CD4-positive, alpha-beta T cell (primary cell): ENCODE measurements around the gene PCDHA2. TPM values are rescaled to one million over a fixed set of nuclear protein-coding genes. Genes with fewer than 3 reads are reported as not detected.
"Not testable (repeated sequence)": the region's sequence is repeated elsewhere in the genome, so short reads cannot be mapped to it uniquely, and the experiment has no call there.

ENCODE experiments used
- ATAC-seq: fragments of 200-7000 bp; cut with Tn5 transposase; one replicate; pipeline ENCODE4 v1.10.0; 2022; ENCODE audit warnings: mild to moderate bottlenecking; ENCODE audit not compliant: poor library complexity
- CTCF ChIA-PET: fragments of 350-600 bp; sonication (Branson Sonifier 250); formaldehyde crosslinking; loops from one replicate; lab custom pipeline; 2021; ENCODE audit warnings: antibody characterized with exemption, inconsistent platforms; lab: Charles Lee
- POLR2A ChIA-PET: fragments of 350-600 bp; sonication (Branson Sonifier 250); formaldehyde crosslinking; loops from one replicate; lab custom pipeline; 2021; ENCODE audit warnings: antibody characterized with exemption, inconsistent platforms; lab: Charles Lee
- DNase-seq, 14 experiments: peaks; one replicate each; pipeline ENCODE4 v3.0.0-alpha.2; 2013 to 2020; ENCODE audit warnings: mixed read lengths in 2 of 14
- H3K27ac ChIP-seq, 2 donors: one replicate each; pipeline versions ENCODE4 v1.5.1 to v1.7.0; 2013; ENCODE audit warnings: low read length in 2 of 2, low read depth in 1 of 2, mild to moderate bottlenecking in 1 of 2
- H3K27me3 ChIP-seq, 2 experiments: 1 replicate in 1 of 2; 2 replicates in 1 of 2; pipeline versions ENCODE4 v1.6.1 to v1.7.0; 2013; ENCODE audit warnings: low read length in 2 of 2, control low read depth in 1 of 2, mild to moderate bottlenecking in 1 of 2, moderate library complexity in 1 of 2; ENCODE audit not compliant: insufficient read depth in 2 of 2, control insufficient read depth in 1 of 2
- H3K36me3 ChIP-seq: one replicate; pipeline ENCODE4 v1.6.1; 2013; ENCODE audit warnings: low read length, control low read depth; ENCODE audit not compliant: insufficient read depth
- H3K4me1 ChIP-seq: one replicate; pipeline ENCODE4 v1.6.1; 2013; ENCODE audit warnings: low read length, control low read depth; ENCODE audit not compliant: insufficient read depth
- H3K4me3 ChIP-seq: one replicate; pipeline ENCODE4 v1.5.1; 2013; ENCODE audit warnings: mild to moderate bottlenecking, low read length, moderate library complexity
- H3K9me3 ChIP-seq, 2 experiments: 1 replicate in 1 of 2; 2 replicates in 1 of 2; pipeline versions ENCODE4 v1.6.1 to v1.7.0; 2013; ENCODE audit warnings: low read length in 2 of 2, mild to moderate bottlenecking in 2 of 2, control low read depth in 1 of 2, moderate library complexity in 1 of 2; ENCODE audit not compliant: control insufficient read depth in 1 of 2, insufficient read depth in 1 of 2
- H3K27ac Mint-ChIP-seq: one replicate; pipeline ENCODE4 v1.8.0; 2020; ENCODE audit warnings: mixed read lengths
- H3K27me3 Mint-ChIP-seq: one replicate; pipeline ENCODE4 v1.8.0; 2021; ENCODE audit warnings: mixed read lengths
- H3K36me3 Mint-ChIP-seq: one replicate; pipeline ENCODE4 v1.8.0; 2021; ENCODE audit warnings: low read depth, mixed read lengths
- H3K4me1 Mint-ChIP-seq: one replicate; pipeline ENCODE4 v1.8.0; 2021; ENCODE audit warnings: low read depth, mixed read lengths
- H3K4me3 Mint-ChIP-seq: one replicate; pipeline ENCODE4 v1.8.0; 2020; ENCODE audit warnings: mild to moderate bottlenecking, mixed read lengths
- H3K9me3 Mint-ChIP-seq: one replicate; pipeline ENCODE4 v1.8.0; 2020; ENCODE audit warnings: mixed read lengths
- CTCF ChIP-seq: fragments of 200-600 bp; IDR thresholded peaks from one replicate; pipeline ENCODE4 v1.8.0; 2022; ENCODE audit warnings: antibody characterized with exemption, mild to moderate bottlenecking
- intact Hi-C, 2 experiments: fragments of 100-400 bp; cut with DNase I in 1 of 2; cut with micrococcal nuclease in 1 of 2; formaldehyde crosslinking; loops; one replicate each; pipeline versions ENCODE4 v1.15.1 to v1.9.0; 2023 to 2025; cut with DNase I, micrococcal nuclease
- total RNA-seq, 174 experiments: library from RNA in 2 of 174; stranded (reverse) in 2 of 174; gene quantifications; one replicate each; pipeline ENCODE4 v1.2.3 and lab custom pipeline; 2021 to 2026

PCDHA2 gene
- total RNA-seq, 2 experiments from 2014 or later = not detected

GRCh38 chr5:140791089-140791488 is 3.6 kb upstream of the PCDHA2 start:
- H3K27me3 Mint-ChIP-seq = peaks cover 78% of the 10 kb centered on the region
- TF ChIP-seq CTCF = no peak
- intact Hi-C loops = no loop called here

GRCh38 chr5:140795259-140795641 is 598 bp downstream of the PCDHA2 start:
- TF ChIP-seq CTCF = no peak
- intact Hi-C loops = no loop called here
- Histone ChIP-seq H3K27me3 (peaks cover 15 to 16% of the 10 kb centered on the region in 2 experiments), H3K36me3 (no peaks in the 10 kb centered on the region), H3K4me3 (no peak overlapping the region), H3K27ac (no peak overlapping the region), H3K9me3 (peaks cover 24 to 38% of the 10 kb centered on the region in 2 experiments), H3K4me1 (no peaks in the 10 kb centered on the region)
- DNase-seq (no peak), ATAC-seq (no peak)
- ChIA-PET CTCF (no interaction called here), POLR2A (no interaction called here)
- peaks cover 18% of the 10 kb centered on the region for H3K9me3 Mint-ChIP-seq
- H3K4me1 Mint-ChIP-seq = no peaks in the 10 kb centered on the region
- no peak overlapping the region for H3K4me3 Mint-ChIP-seq
- no peak overlapping the region for H3K27ac Mint-ChIP-seq
- H3K27me3 Mint-ChIP-seq = peaks cover 66% of the 10 kb centered on the region
- H3K36me3 Mint-ChIP-seq = peaks cover 27% of the 10 kb centered on the region

More at GRCh38 chr5:140791089-140791488, 3.6 kb upstream of the PCDHA2 start:
- DNase-seq (no peak), ATAC-seq (no peak)
- no peaks in the 10 kb centered on the region for H3K4me1 Mint-ChIP-seq
- H3K36me3 Mint-ChIP-seq = peaks cover 36% of the 10 kb centered on the region
- Histone ChIP-seq H3K27ac (no peak overlapping the region), H3K9me3 (peaks cover 43 to 75% of the 10 kb centered on the region in 2 experiments), H3K27me3 (peaks cover 30 to 33% of the 10 kb centered on the region in 2 experiments), H3K4me3 (no peak overlapping the region), H3K4me1 (no peaks in the 10 kb centered on the region), H3K36me3 (no peaks in the 10 kb centered on the region)
- peaks cover 14% of the 10 kb centered on the region for H3K9me3 Mint-ChIP-seq
- no peak overlapping the region for H3K27ac Mint-ChIP-seq
- ChIA-PET POLR2A (no interaction called here), CTCF (no interaction called here)
- H3K4me3 Mint-ChIP-seq = no peak overlapping the region

- H3K27ac Mint-ChIP-seq, intact Hi-C loops, ATAC-seq, CTCF ChIA-PET, H3K4me3 Mint-ChIP-seq, DNase-seq, H3K27ac ChIP-seq, H3K4me3 ChIP-seq, H3K4me1 Mint-ChIP-seq, POLR2A ChIA-PET, H3K4me1 ChIP-seq, H3K36me3 ChIP-seq: not testable (repeated sequence)
- peaks cover 27% of the 10 kb centered on the region for H3K36me3 Mint-ChIP-seq
- H3K27me3 Mint-ChIP-seq = peaks cover 58% of the 10 kb centered on the region
- Histone ChIP-seq H3K27me3 (peaks cover 16 to 19% of the 10 kb centered on the region in 2 experiments), H3K9me3 (peaks cover 27 to 42% of the 10 kb centered on the region in 2 experiments)
- peaks cover 16% of the 10 kb centered on the region for H3K9me3 Mint-ChIP-seq
These were observed 1.5 kb downstream of the PCDHA2 start for GRCh38 chr5:140796072-140796717.

- Histone ChIP-seq H3K4me1 (no peaks in the 10 kb centered on the region), H3K36me3 (no peaks in the 10 kb centered on the region), H3K9me3 (peaks cover 31 to 47% of the 10 kb centered on the region in 2 experiments), H3K27me3 (peaks cover 16 to 22% of the 10 kb centered on the region in 2 experiments), H3K27ac (no peak overlapping the region), H3K4me3 (no peak overlapping the region)
- ATAC-seq (no peak), DNase-seq (no peak)
- Mint-ChIP-seq H3K27me3 (peaks cover 55% of the 10 kb centered on the region), H3K9me3 (peaks cover 16% of the 10 kb centered on the region), H3K36me3 (peaks cover 27% of the 10 kb centered on the region), H3K4me3 (no peak overlapping the region), H3K27ac (no peak overlapping the region), H3K4me1 (no peaks in the 10 kb centered on the region)
- TF ChIP-seq CTCF = no peak
- intact Hi-C loops = no loop called here
- POLR2A ChIA-PET = no interaction called here
- CTCF ChIA-PET = no interaction called here
These were observed 2.1 kb downstream of the PCDHA2 start for GRCh38 chr5:140796718-140797095.
